ENCODE results near the gene CARS1.
A peak's percentile ranks its signal among the peaks of the same experiment; 100 is the strongest.

CARS1 gene

DNA sequence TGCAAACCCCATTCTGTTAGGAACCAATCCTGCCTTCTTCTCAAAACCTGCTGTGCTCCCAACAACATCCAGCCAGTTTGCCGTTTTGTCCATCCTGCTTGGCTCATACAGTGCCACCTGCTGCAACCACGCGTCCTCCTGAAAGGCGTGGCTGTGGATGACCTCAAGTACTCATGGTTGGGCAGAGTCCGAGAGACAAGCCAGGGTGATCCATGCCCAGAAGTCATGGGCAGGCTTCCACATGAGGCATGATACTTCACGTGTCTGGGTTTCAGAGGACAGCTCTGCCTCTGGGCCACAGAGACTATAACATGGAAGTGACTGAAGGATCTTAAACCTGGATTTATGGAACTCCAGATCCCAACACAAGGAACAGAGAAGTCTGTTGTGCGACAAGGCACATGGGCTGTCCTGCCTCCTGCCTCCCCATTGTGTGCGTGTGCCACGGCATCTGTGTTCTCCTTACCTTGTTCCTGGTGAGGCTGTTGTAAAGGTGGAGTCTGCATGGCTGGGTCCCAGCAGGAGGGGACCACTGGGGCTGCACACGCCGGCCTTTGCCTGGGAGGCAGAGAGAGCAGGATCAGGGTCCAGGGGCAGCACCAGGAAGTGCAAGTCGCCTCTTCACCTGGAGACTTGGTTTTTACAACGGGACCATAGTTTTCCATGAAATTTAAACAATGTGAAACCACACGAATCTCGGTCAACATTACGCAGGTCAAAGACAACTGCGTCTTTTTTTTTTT is 15.4 kb downstream of the CARS1 start:
- no peaks in the 10 kb centered on the region for H3K27me3 Mint-ChIP-seq
- H3K36me3 Mint-ChIP-seq (ENCODE audit: low read depth): peaks cover 52% of the 10 kb centered on the region
- no peak overlapping the region for H3K27ac Mint-ChIP-seq
- H3K4me1 Mint-ChIP-seq (ENCODE audit: low read depth): peaks cover 9% of the 10 kb centered on the region
- H3K9me3 Mint-ChIP-seq: no peaks in the 10 kb centered on the region
- no peak overlapping the region for H3K4me3 Mint-ChIP-seq

DNA sequence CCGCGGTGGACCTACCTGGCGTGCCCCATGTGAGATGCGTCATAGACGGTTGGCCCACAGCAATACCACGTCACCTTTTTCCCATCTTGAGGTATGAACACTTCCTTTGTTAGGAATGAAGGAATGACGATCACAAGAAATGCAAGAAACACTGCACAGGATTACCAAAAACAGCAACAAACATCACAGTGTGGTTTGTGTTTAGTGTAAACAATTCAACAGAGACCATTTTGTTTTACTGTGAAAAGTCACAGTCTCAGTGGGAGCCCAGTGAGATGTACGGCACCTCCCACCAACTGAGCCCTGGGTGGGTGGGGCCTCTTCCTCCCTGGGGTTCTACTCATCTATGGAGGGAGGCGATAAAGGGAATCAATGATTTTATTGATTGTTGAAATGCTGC is 16.3 kb downstream of the CARS1 start:
- Mint-ChIP-seq H3K4me3 (no peak overlapping the region), H3K9me3 (no peaks in the 10 kb centered on the region), H3K4me1 (ENCODE audit: low read depth) (peaks cover 17% of the 10 kb centered on the region), H3K27ac (no peak overlapping the region), H3K27me3 (no peaks in the 10 kb centered on the region), H3K36me3 (ENCODE audit: low read depth) (peaks cover 58% of the 10 kb centered on the region)

DNA sequence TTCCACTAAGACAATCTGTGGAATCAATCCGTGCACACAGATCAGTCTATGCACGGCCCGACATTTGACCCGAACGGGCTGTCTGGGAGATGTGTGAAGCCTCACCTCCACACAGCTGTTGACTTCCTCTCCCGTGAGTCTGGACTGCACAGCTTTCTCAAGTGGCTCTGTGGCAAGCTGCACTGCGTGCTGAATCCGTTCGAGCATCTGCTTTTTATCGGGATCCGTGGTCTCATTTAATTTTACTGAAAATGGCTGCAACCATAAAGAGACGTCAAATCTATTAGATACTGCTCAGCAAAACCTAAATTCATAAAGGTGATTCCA is 19.3 kb downstream of the CARS1 start:
- Mint-ChIP-seq H3K27ac (no peak overlapping the region), H3K36me3 (ENCODE audit: low read depth) (peaks cover 65% of the 10 kb centered on the region), H3K27me3 (no peaks in the 10 kb centered on the region), H3K9me3 (no peaks in the 10 kb centered on the region), H3K4me3 (no peak overlapping the region), H3K4me1 (ENCODE audit: low read depth) (peaks cover 21% of the 10 kb centered on the region)

DNA sequence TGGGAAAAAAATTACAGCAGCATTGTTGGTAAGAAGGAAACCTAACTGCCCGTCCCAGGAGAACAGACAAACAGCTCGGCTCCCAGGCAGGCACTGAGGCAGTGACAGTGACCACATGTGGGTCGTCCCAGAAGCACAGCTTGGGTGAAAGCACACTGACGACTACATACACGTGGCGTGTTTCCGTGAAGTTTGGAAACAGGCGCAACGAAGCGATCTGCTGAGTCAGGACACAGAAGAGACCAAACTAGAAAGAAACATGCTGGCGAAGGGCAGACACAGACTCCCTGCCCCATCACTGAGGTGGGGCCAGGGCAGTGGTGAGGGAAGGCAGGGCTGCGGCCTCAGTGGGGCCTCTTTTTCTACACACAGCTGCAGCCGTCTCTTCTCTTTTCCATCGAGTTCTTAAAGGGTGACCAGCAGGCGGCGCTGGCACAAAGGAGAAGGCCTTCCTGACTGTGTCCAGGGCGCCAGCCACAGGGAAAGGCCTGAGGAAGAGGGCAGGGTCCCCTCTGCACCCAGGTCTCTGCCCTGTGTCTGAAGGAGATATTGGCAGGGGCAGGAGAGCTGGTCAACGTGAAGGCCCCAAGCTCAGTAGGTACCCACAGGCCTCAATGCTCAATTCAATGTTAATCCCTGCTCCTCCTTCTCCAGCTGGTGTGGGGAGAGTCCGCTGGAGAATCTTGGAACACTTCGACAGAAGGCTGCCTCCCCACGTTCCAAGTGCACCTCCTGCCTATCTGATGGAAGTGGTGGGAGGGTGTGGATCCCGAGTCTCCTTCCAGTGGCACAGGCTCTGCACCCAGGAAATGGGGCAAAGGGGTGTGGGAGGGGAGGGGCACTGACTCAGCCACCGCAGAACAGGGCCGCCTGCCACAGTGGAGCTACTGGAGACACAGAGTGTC is 19.9 kb downstream of the CARS1 start:
- no peaks in the 10 kb centered on the region for H3K9me3 Mint-ChIP-seq

DNA sequence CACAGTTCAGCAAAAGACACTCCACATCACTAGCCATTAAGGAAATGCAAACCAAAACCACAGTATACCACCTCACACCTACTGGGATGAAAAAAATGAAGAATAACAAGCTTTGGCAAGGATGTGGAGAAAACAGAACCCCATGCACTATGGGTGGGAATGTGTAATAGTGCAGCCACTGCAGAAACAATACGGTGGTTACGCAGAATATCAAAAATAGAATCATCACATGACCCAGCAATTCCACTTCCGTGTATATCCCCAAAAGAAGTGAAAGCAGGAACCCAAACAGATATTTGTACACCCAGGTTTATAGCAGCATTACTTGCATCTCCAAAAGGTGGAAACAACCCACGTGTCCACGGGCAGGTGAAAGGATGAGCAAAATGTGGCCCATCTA is 20.8 kb downstream of the CARS1 start:
- Mint-ChIP-seq H3K4me3 (no peak overlapping the region), H3K27ac (peak overlapping the region; percentile 24), H3K4me1 (ENCODE audit: low read depth) (peaks cover 21% of the 10 kb centered on the region), H3K36me3 (ENCODE audit: low read depth) (peaks cover 69% of the 10 kb centered on the region), H3K27me3 (no peaks in the 10 kb centered on the region), H3K9me3 (no peaks in the 10 kb centered on the region)

More for the DNA sequence above, 19.9 kb downstream of the CARS1 start:
- no peaks in the 10 kb centered on the region for H3K27me3 Mint-ChIP-seq
- peaks cover 68% of the 10 kb centered on the region for H3K36me3 Mint-ChIP-seq (ENCODE audit: low read depth)
- H3K4me3 Mint-ChIP-seq: no peak overlapping the region
- H3K4me1 Mint-ChIP-seq (ENCODE audit: low read depth): peaks cover 21% of the 10 kb centered on the region
- H3K27ac Mint-ChIP-seq: peak overlapping the region; percentile 0

DNA sequence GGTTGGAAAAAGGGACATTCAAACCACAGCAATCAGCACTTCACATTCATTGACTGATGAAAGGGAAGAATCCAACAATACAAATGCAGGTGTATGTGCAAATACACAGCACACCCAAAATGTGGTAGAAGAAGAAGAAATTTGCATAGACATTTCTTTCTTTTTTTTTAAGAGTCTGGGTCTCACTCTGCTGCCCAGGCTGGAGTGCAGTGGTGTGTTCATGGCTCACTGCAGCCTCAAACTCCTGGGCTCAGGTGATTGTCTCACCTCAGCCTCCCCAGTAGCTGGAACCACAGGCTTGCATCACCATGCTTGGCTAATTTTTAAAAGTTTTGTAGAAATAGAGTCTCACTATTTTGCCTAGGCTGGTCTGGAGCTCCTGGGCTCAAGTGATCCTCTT is 21.9 kb downstream of the CARS1 start:
- H3K4me1 Mint-ChIP-seq (ENCODE audit: low read depth): peaks cover 28% of the 10 kb centered on the region
- H3K36me3 Mint-ChIP-seq (ENCODE audit: low read depth): peaks cover 71% of the 10 kb centered on the region
- H3K27me3 Mint-ChIP-seq: no peaks in the 10 kb centered on the region
- no peak overlapping the region for H3K27ac Mint-ChIP-seq
- no peak overlapping the region for H3K4me3 Mint-ChIP-seq
- no peaks in the 10 kb centered on the region for H3K9me3 Mint-ChIP-seq

DNA sequence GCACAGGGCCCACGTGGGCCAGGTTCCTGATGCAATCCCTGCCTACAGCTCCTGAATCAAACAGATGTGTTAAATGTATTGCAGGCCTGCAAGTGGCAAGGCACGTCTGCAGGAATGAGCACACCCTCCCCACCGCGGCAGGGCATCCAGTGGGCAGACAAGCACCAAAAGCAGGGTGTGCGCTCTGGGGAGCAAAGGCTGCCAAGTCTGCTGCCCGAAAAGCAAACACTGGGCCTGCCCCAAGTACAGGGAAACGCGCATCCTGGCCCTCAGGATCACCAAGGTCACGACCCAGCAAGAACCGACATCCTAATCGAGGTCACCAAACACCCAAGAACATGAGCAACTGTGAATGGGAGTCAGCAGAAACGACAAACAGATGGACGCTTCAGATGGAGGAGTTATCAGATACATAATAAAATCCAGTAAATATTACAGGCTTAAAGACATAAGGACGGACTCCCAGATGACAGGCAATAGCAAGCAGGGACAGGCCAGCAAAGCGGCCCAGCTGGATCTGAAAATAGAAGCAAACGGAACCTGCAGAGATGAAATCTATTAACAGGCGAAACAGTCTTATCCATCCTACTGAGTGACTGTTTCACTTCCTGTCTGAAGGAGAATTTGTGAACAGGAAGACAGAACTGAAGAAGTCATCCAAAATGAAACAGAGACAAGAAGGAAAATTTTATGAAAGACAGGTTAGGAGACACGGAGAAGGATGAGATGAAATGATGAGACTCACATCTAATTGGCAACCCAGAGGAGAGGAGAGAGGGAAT is 26.7 kb downstream of the CARS1 start:
- Mint-ChIP-seq H3K4me1 (ENCODE audit: low read depth) (peaks cover 11% of the 10 kb centered on the region), H3K36me3 (ENCODE audit: low read depth) (peaks cover 81% of the 10 kb centered on the region), H3K4me3 (no peak overlapping the region), H3K9me3 (no peaks in the 10 kb centered on the region), H3K27ac (no peak overlapping the region), H3K27me3 (no peaks in the 10 kb centered on the region)

DNA sequence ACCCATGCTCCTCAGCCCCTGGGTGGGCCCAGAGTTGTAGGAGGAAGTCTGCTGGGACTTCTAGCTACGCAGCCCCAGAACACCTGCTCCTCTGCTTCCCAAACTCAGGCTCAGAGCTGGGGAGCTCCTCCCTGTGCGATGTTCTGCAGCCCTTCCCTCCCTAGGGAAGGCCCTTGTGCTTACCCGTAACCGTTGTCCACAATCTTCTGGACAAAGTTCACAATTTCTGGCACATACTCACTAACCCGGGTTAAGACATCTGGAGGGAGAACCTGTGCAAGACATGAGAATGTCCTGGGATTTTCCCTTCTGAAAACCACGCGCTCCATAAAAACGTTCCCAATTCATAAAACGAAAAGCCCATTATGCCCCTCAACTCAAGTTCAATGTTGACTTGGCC is 28.4 kb downstream of the CARS1 start:
- Mint-ChIP-seq H3K4me1 (ENCODE audit: low read depth) (peaks cover 7% of the 10 kb centered on the region), H3K27ac (no peak overlapping the region), H3K27me3 (no peaks in the 10 kb centered on the region), H3K9me3 (no peaks in the 10 kb centered on the region), H3K36me3 (ENCODE audit: low read depth) (peaks cover 84% of the 10 kb centered on the region), H3K4me3 (no peak overlapping the region)

DNA sequence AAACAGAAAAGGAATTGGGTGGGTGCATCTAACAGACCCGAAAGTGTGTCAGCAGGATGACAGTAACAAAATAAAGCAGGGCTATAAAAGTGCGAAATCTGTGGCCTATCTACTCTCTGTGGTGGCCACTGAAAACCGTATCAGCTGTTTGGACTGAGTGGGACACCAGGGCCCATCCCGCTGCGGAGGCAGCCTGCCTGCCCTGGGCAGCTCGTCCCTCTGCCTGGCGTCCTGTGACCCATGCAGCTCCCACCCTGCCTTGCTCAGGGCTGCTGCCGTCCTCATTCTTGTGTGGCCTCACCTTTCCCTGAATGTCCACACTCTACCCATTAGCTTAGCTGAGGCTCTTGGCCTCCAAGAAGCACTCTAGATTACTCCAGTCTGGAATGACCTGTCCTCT is 30.4 kb downstream of the CARS1 start:
- Mint-ChIP-seq H3K27ac (no peak overlapping the region), H3K27me3 (no peaks in the 10 kb centered on the region), H3K4me3 (no peak overlapping the region), H3K36me3 (ENCODE audit: low read depth) (peaks cover 89% of the 10 kb centered on the region), H3K9me3 (no peaks in the 10 kb centered on the region), H3K4me1 (ENCODE audit: low read depth) (peaks cover 27% of the 10 kb centered on the region)

DNA sequence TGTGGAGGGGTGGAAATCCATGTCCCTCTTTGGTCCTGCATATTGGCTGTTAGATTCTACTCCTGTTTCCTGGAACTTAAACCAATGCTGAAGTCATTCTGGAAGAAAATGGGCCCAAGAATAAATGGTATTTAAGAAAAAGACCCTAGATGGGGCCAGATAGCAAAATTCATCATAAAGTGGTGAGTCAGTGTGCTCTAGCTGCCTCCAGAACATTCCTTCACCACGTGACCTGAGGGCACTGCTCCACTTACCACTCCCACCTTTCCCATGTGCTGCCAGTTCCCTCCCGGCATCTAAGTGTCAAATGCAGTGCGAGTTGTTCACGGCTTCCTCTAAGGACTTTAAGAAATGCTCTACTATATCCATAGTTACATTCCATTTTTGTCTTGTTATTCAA is 34.2 kb downstream of the CARS1 start:
- Mint-ChIP-seq H3K4me3 (no peak overlapping the region), H3K36me3 (ENCODE audit: low read depth) (peaks cover 87% of the 10 kb centered on the region), H3K4me1 (ENCODE audit: low read depth) (peaks cover 37% of the 10 kb centered on the region), H3K27ac (peak overlapping the region; percentile 82), H3K27me3 (no peaks in the 10 kb centered on the region), H3K9me3 (no peaks in the 10 kb centered on the region)

DNA sequence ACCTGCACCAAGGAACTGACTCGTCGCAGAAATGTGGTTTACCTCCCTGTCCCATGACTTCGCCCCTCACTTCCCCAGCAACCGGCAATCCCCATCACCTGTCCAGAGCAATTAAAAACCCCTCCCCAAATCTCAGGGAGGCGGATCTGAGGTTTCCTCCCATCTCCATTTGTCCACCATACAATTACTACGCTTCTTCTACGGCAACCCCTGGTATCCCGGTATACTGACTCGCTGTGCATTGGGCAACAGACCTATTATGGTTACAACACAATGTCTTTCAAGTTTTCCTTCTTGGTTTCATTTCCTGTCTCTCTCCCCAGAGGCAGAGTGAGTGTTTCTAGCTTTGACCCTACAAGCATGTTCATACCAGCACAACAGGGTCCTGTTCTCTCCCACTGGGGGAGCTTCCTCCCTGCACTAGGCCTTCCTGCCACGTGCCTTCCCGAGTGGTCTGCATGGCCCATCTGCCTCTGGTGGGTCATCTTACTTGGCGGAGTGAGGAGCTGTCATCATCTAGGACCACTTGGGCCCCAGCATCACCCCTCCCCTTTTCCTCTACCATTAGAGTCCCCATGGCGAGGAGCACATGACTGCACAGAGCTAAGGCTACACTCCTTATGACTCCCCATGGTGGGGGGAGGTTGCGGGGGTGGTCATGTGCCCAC is 34.8 kb downstream of the CARS1 start:
- Mint-ChIP-seq H3K4me3 (peak overlapping the region; percentile 8), H3K9me3 (no peaks in the 10 kb centered on the region), H3K36me3 (ENCODE audit: low read depth) (peaks cover 87% of the 10 kb centered on the region), H3K4me1 (ENCODE audit: low read depth) (peaks cover 37% of the 10 kb centered on the region), H3K27ac (peak overlapping the region; percentile 82), H3K27me3 (no peaks in the 10 kb centered on the region)

DNA sequence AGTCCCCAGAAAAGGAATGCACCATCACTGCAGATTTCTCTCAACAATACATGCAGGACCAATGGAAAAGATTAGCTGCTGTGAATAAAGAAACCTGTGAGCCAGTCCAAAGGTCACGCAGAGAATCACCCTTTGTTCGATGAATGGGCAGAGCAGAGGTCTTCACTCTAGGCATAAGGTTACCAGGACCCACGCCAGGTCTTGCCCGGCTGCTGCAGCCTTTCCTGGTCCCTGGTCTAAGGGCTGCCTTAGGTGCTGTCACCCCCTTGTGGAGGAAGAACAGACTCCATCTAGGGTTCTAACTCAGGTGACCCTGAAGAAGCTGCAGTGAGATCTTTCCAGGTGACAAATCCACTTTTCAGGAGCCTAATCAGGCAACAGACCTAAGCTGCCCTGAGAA is 36.1 kb downstream of the CARS1 start:
- H3K4me3 Mint-ChIP-seq: no peak overlapping the region
- peaks cover 80% of the 10 kb centered on the region for H3K36me3 Mint-ChIP-seq (ENCODE audit: low read depth)
- H3K9me3 Mint-ChIP-seq: no peaks in the 10 kb centered on the region
- H3K27me3 Mint-ChIP-seq: no peaks in the 10 kb centered on the region
- H3K4me1 Mint-ChIP-seq (ENCODE audit: low read depth): peaks cover 47% of the 10 kb centered on the region
- no peak overlapping the region for H3K27ac Mint-ChIP-seq

DNA sequence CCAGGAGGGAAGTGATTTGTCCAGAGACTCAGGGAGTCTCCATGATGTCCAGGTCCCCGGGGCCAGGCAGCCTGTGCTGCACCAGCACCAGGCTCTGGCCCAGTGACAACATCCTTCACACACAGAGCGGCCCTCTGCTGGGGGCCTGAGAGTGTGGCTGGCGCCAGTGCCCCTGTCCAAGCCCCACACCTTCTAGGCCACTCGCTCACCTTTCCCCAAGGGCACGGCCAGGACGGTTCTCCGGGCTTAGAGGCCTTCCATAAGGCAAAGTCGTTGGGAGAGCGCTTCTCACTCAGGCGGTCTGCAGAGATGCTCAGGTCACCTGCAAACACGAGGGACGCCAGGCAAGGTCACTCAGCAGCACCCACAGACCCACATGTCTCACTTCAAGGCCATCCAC is 37.2 kb downstream of the CARS1 start:
- Mint-ChIP-seq H3K36me3 (ENCODE audit: low read depth) (peaks cover 80% of the 10 kb centered on the region), H3K4me1 (ENCODE audit: low read depth) (peaks cover 55% of the 10 kb centered on the region), H3K4me3 (no peak overlapping the region)

DNA sequence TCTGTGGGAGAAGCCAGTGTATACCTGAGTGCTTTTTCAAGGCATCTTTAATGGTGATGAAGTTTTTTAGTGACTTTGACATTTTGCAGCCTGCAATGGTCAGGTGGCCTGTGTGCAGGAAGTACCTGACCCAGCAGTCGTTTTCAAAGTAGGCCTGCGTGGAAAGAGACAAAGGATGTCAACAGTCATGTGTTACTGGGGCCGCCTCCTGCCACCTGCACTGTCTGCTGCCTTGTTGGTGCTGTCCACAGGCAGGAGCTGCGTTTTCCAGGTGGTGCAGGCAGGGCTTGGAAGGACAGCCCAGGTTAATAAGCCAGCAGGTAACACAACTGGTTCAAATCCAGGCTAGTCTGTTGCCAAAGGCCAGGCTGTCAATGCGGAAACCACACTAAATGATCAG is 38.6 kb downstream of the CARS1 start:
- Mint-ChIP-seq H3K27me3 (no peaks in the 10 kb centered on the region), H3K27ac (no peak overlapping the region), H3K4me3 (no peak overlapping the region), H3K4me1 (ENCODE audit: low read depth) (peaks cover 66% of the 10 kb centered on the region), H3K9me3 (no peaks in the 10 kb centered on the region), H3K36me3 (ENCODE audit: low read depth) (peaks cover 72% of the 10 kb centered on the region)

More for the DNA sequence above, 37.2 kb downstream of the CARS1 start:
- Mint-ChIP-seq H3K27ac (peak overlapping the region; percentile 40), H3K27me3 (no peaks in the 10 kb centered on the region), H3K9me3 (no peaks in the 10 kb centered on the region)
